Liver (tissue), 9 donors: Measurements from ENCODE around the gene PUS7L. TPM values are rescaled to one million over a fixed set of nuclear protein-coding genes. Genes with fewer than 3 reads are reported as not detected.

Experiments used
- DNase-seq: peaks from one replicate; pipeline ENCODE4 v3.0.0-alpha.2; 2017; ENCODE audit warnings: low spot score
- H3K27ac ChIP-seq, 2 donors: one replicate each; pipeline ENCODE4 v1.7.0; 2013; ENCODE audit warnings: inconsistent platforms in 2 of 2, low read length in 2 of 2, control low read depth in 1 of 2, low read depth in 1 of 2, mild to moderate bottlenecking in 1 of 2
- H3K27me3 ChIP-seq, 4 donors: one replicate each; pipeline versions ENCODE4 v1.6.1 to v1.7.0; 2013; ENCODE audit warnings: low read length in 3 of 4, inconsistent platforms in 1 of 4, mild to moderate bottlenecking in 1 of 4, moderate library complexity in 1 of 4; ENCODE audit not compliant: control insufficient read depth in 4 of 4, insufficient read depth in 4 of 4
- H3K36me3 ChIP-seq, 4 donors: one replicate each; pipeline versions ENCODE4 v1.6.1 to v1.7.0; 2013; ENCODE audit warnings: low read length in 3 of 4, mild to moderate bottlenecking in 3 of 4, low read depth in 1 of 4, moderate library complexity in 1 of 4; ENCODE audit not compliant: control insufficient read depth in 4 of 4, insufficient read depth in 3 of 4
- H3K4me1 ChIP-seq, 4 donors: one replicate each; pipeline versions ENCODE4 v1.6.1 to v1.7.0; 2013; ENCODE audit warnings: low read length in 3 of 4, mild to moderate bottlenecking in 3 of 4, moderate library complexity in 1 of 4; ENCODE audit not compliant: control insufficient read depth in 4 of 4, insufficient read depth in 4 of 4
- H3K4me3 ChIP-seq, 3 donors: one replicate each; pipeline versions ENCODE4 v1.6.1 to v1.7.0; 2013; ENCODE audit warnings: low read length in 3 of 3, control low read depth in 1 of 3, low read depth in 1 of 3, mild to moderate bottlenecking in 1 of 3
- H3K9ac ChIP-seq, 2 donors: one replicate each; pipeline ENCODE4 v1.7.0; 2013; ENCODE audit warnings: low read length in 2 of 2, mild to moderate bottlenecking in 2 of 2, moderate library complexity in 2 of 2, control low read depth in 1 of 2, low read depth in 1 of 2
- H3K9me3 ChIP-seq, 4 donors: one replicate each; pipeline versions ENCODE4 v1.6.1 to v1.7.0; 2013; ENCODE audit warnings: low read length in 3 of 4; ENCODE audit not compliant: control insufficient read depth in 4 of 4
- ATF3 ChIP-seq: IDR thresholded peaks from 2 replicates; pipeline ENCODE4 v1.6.1; 2016; ENCODE audit warnings: antibody characterized with exemption
- EGR1 ChIP-seq, 2 donors: IDR thresholded peaks; 2 replicates each; pipeline ENCODE4 v1.6.1; 2016 to 2018; ENCODE audit warnings: antibody characterized with exemption in 2 of 2, low read depth in 2 of 2
- FOXA1 ChIP-seq: IDR thresholded peaks from 2 replicates; pipeline ENCODE4 v1.6.1; 2016; ENCODE audit warnings: antibody characterized with exemption
- FOXA2 ChIP-seq: IDR thresholded peaks from 2 replicates; pipeline ENCODE4 v1.6.1; 2016; ENCODE audit warnings: antibody characterized with exemption
- JUND ChIP-seq, 2 donors: IDR thresholded peaks; 2 replicates each; pipeline ENCODE4 v1.6.1; 2016; ENCODE audit warnings: antibody characterized with exemption in 2 of 2
- NR2F2 ChIP-seq: IDR thresholded peaks from 2 replicates; pipeline ENCODE4 v1.6.1; 2016; ENCODE audit warnings: antibody characterized with exemption
- RAD21 ChIP-seq, 2 donors: IDR thresholded peaks; 2 replicates each; pipeline ENCODE4 v1.6.1; 2016; ENCODE audit warnings: antibody characterized with exemption in 2 of 2, mild to moderate bottlenecking in 2 of 2
- RXRA ChIP-seq, 2 donors: IDR thresholded peaks; 2 replicates each; pipeline ENCODE4 v1.6.1; 2017 to 2018; ENCODE audit warnings: antibody characterized with exemption in 2 of 2, mild to moderate bottlenecking in 1 of 2
- SP1 ChIP-seq: IDR thresholded peaks from 2 replicates; pipeline ENCODE4 v1.6.1; 2018; ENCODE audit warnings: antibody characterized with exemption, mild to moderate bottlenecking
- TAF1 ChIP-seq: conservative IDR thresholded peaks from 2 replicates; pipeline ENCODE4 v1.6.1; 2016; ENCODE audit warnings: antibody characterized with exemption, mild to moderate bottlenecking
- YY1 ChIP-seq: IDR thresholded peaks from 2 replicates; pipeline ENCODE4 v1.6.1; 2016; ENCODE audit warnings: antibody characterized with exemption, mild to moderate bottlenecking
- WGBS: extraction: QIAGEN DNeasy Blood & Tissue Kit; methylation state at CpG from one replicate; pipeline ENCODE4 v1.1.7; 2013; 5-methylcytosine and 5-hydroxymethylcytosine counted together
- polyA plus RNA-seq, 2 donors: library from polyadenylated mRNA; stranded (reverse) in 1 of 2; unstranded in 1 of 2; fragments of 200-250 nt in 1 of 2; fragments of >200 nt in 1 of 2; fragmentation: Nextera tagmentation in 1 of 2; extraction: Ambion mirVana in 1 of 2; gene quantifications; one replicate each; pipeline versions ENCODE4 v1.2.1 to v1.2.3, GENCODE V29; 2013 to 2015
- total RNA-seq, 2 donors: library from RNA; depleted of rRNA; stranded (reverse); fragments of >200 nt; gene quantifications; one replicate each; pipeline ENCODE4 v1.2.3, GENCODE V29; 2014
- TF ChIP-seq, protein P1 (sequence below): IDR thresholded peaks from 2 replicates; pipeline ENCODE4 v1.6.1; 2016; ENCODE audit warnings: antibody characterized with exemption
- TF ChIP-seq, protein P2 (sequence below): fragments of 150-350 bp; IDR thresholded peaks from 2 replicates; pipeline ENCODE4 v1.5.1; 2017; ENCODE audit warnings: improper control_type of control experiment, low read depth, low read length; ENCODE audit not compliant: missing input control
- donor health status: healthy.
- donor health status: healthy.
- donor health status: healthy.
- donor health status: healthy.
- donor health status: healthy.

PUS7L gene
- total and polyA plus RNA-seq, 4 donors = 1.7 to 9.2 (median 7.2) TPM

DNA sequence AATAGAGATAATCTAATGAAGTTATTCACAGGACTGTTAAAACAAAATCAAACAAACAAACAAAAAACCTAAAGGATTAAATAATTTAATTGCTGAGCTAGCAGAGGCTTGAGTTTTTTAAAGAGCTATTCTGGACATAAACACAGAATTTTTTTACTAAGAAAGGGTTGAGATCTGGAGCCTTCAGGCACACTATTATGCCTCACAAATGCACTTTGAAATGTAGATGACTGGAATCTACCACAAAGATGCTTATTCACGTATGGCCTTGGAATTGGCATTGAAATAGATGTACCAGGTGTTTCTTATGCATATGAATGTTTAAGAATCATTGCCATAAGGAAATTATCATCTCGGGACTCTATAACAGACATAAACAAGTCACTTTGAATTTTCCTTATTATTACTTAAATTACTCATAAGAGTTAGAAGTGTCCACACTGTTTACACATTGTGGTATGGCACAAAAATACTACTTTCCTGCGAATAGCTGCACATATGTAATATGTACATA is 21.6 kb downstream of the PUS7L start:
- H3K27ac ChIP-seq = no peak overlapping the region
- H3K9me3 ChIP-seq = no peaks in the 10 kb centered on the region
- TF ChIP-seq RAD21 (IDR thresholded peaks at IDR 0.05) (no peak), RXRA (IDR thresholded peaks at IDR 0.05) (no peak), FOXA1 (no peak), TAF1 (no peak), EGR1 (IDR thresholded peaks at IDR 0.05; ENCODE audit: low read depth in 2 of 2) (no peak), YY1 (no peak)
- TF ChIP-seq, protein P1, sequence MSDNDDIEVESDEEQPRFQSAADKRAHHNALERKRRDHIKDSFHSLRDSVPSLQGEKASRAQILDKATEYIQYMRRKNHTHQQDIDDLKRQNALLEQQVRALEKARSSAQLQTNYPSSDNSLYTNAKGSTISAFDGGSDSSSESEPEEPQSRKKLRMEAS = no peak
- H3K36me3 ChIP-seq = peaks cover 0 to 12% (median 7%) of the 10 kb centered on the region in 4 donors
- H3K4me1 ChIP-seq = no peaks in the 10 kb centered on the region
- no peak overlapping the region for H3K4me3 ChIP-seq
- WGBS = 89% methylated on average over 3 of the region's 3 CpGs
- no peak for DNase-seq
- no peak overlapping the region for H3K9ac ChIP-seq
- no peaks in the 10 kb centered on the region for H3K27me3 ChIP-seq

GRCh38 chr12:43733687-43734086 is 24.9 kb downstream of the PUS7L start:
- no peak for DNase-seq
- Histone ChIP-seq H3K27ac (no peak overlapping the region), H3K9me3 (no peaks in the 10 kb centered on the region), H3K27me3 (no peaks in the 10 kb centered on the region), H3K9ac (no peak overlapping the region), H3K36me3 (peaks cover 0 to 11% (median 9%) of the 10 kb centered on the region in 4 donors), H3K4me3 (no peak overlapping the region), H3K4me1 (no peaks in the 10 kb centered on the region)
- WGBS = 97% methylated on average over 3 of the region's 3 CpGs
- TF ChIP-seq ATF3 (no peak), JUND (IDR thresholded peaks at IDR 0.05) (no peak), SP1 (no peak), TAF1 (no peak)

- no peaks in the 10 kb centered on the region for H3K4me1 ChIP-seq
- DNase-seq = no peak
- WGBS = 84% methylated on average over 4 of the region's 4 CpGs
- no peak overlapping the region for H3K4me3 ChIP-seq
- H3K9me3 ChIP-seq = no peaks in the 10 kb centered on the region
- TF ChIP-seq RXRA (IDR thresholded peaks at IDR 0.05) = no peak
- no peak for TF ChIP-seq ATF3
- TF ChIP-seq, protein P2, sequence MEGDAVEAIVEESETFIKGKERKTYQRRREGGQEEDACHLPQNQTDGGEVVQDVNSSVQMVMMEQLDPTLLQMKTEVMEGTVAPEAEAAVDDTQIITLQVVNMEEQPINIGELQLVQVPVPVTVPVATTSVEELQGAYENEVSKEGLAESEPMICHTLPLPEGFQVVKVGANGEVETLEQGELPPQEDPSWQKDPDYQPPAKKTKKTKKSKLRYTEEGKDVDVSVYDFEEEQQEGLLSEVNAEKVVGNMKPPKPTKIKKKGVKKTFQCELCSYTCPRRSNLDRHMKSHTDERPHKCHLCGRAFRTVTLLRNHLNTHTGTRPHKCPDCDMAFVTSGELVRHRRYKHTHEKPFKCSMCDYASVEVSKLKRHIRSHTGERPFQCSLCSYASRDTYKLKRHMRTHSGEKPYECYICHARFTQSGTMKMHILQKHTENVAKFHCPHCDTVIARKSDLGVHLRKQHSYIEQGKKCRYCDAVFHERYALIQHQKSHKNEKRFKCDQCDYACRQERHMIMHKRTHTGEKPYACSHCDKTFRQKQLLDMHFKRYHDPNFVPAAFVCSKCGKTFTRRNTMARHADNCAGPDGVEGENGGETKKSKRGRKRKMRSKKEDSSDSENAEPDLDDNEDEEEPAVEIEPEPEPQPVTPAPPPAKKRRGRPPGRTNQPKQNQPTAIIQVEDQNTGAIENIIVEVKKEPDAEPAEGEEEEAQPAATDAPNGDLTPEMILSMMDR = no peak
- no peak for TF ChIP-seq YY1
- TF ChIP-seq EGR1 (IDR thresholded peaks at IDR 0.05; ENCODE audit: low read depth in 2 of 2) = no peak
- TF ChIP-seq NR2F2 = no peak
- TF ChIP-seq FOXA1 = no peak
- no peak for TF ChIP-seq FOXA2
- H3K36me3 ChIP-seq = peaks cover 0 to 7% (median 5%) of the 10 kb centered on the region in 4 donors
- H3K27me3 ChIP-seq = no peaks in the 10 kb centered on the region
- no peak overlapping the region for H3K9ac ChIP-seq
- no peak overlapping the region for H3K27ac ChIP-seq
Observed at GRCh38 chr12:43730283-43730682, 28.3 kb downstream of the PUS7L start.
